SJSA1 (cell line): Measurements from ENCODE around the gene TOMM40. TPM values are rescaled to one million over a fixed set of nuclear protein-coding genes. Genes with fewer than 3 reads are reported as not detected.
"Not testable (repeated sequence)": the region's sequence is repeated elsewhere in the genome, so short reads cannot be mapped to it uniquely, and the experiment has no call there.

Experiments used
- DNase-seq, 2 experiments: peaks; one replicate each; pipeline ENCODE4 v3.0.0-alpha.2; 2015 to 2020; ENCODE audit warnings: low spot score in 2 of 2, low read depth in 1 of 2
- H3K27ac ChIP-seq: fragments of 250-450 bp; sonication (Bioruptor Pico); 2 replicates; pipeline ENCODE4 v1.5.1; 2020; ENCODE audit warnings: mild to moderate bottlenecking, moderate library complexity
- H3K27me3 ChIP-seq: fragments of 250-450 bp; sonication (Bioruptor Pico); replicated peaks from 2 replicates; pipeline ENCODE4 v1.5.1; 2020; ENCODE audit warnings: mild to moderate bottlenecking, moderate library complexity
- H3K36me3 ChIP-seq: fragments of 250-450 bp; sonication (Bioruptor Pico); 2 replicates; pipeline ENCODE4 v1.5.1; 2020; ENCODE audit warnings: mild to moderate bottlenecking
- H3K4me1 ChIP-seq: fragments of 250-450 bp; sonication (Bioruptor Pico); replicated peaks from 2 replicates; pipeline ENCODE4 v1.6.1; 2021; ENCODE audit warnings: mild to moderate bottlenecking
- H3K4me3 ChIP-seq: fragments of 250-450 bp; sonication (Bioruptor Pico); 2 replicates; pipeline ENCODE4 v1.5.1; 2020; ENCODE audit warnings: mild to moderate bottlenecking
- H3K9me3 ChIP-seq: fragments of 250-450 bp; sonication (Bioruptor Pico); replicated peaks from 2 replicates; pipeline ENCODE4 v1.5.1; 2020; ENCODE audit warnings: mild to moderate bottlenecking
- total RNA-seq: library from RNA; depleted of rRNA; stranded (reverse); fragments of >200 nt; shearing (Covaris generic); gene quantifications from 2 replicates; pipeline ENCODE4 v1.2.3, GENCODE V29; 2014

The TOMM40 gene
- total RNA-seq, 1 experiment from 2014 or later, result 222 TPM

- H3K36me3 ChIP-seq, result peaks cover 82% of the 10 kb centered on the region
- H3K4me3 ChIP-seq, result no peak overlapping the region
- peaks cover 50% of the 10 kb centered on the region for H3K4me1 ChIP-seq
- no peak overlapping the region; the same call in 1 of the 2 replicates for H3K27ac ChIP-seq
- no peak for DNase-seq
- no peaks in the 10 kb centered on the region for H3K9me3 ChIP-seq
- no peaks in the 10 kb centered on the region for H3K27me3 ChIP-seq
Observed at GRCh38 chr19:44879309-44880065, 11.6 kb upstream of the TOMM40 start.

GRCh38 chr19:44882063-44882462 lies 9.0 kb upstream of the TOMM40 start:
- no peak overlapping the region for H3K4me3 ChIP-seq
- no peaks in the 10 kb centered on the region for H3K27me3 ChIP-seq
- no peak overlapping the region for H3K27ac ChIP-seq
- no peak for DNase-seq
- H3K4me1 ChIP-seq, result peaks cover 37% of the 10 kb centered on the region
- peaks cover 83% of the 10 kb centered on the region for H3K36me3 ChIP-seq
- H3K9me3 ChIP-seq, result no peaks in the 10 kb centered on the region

DNA sequence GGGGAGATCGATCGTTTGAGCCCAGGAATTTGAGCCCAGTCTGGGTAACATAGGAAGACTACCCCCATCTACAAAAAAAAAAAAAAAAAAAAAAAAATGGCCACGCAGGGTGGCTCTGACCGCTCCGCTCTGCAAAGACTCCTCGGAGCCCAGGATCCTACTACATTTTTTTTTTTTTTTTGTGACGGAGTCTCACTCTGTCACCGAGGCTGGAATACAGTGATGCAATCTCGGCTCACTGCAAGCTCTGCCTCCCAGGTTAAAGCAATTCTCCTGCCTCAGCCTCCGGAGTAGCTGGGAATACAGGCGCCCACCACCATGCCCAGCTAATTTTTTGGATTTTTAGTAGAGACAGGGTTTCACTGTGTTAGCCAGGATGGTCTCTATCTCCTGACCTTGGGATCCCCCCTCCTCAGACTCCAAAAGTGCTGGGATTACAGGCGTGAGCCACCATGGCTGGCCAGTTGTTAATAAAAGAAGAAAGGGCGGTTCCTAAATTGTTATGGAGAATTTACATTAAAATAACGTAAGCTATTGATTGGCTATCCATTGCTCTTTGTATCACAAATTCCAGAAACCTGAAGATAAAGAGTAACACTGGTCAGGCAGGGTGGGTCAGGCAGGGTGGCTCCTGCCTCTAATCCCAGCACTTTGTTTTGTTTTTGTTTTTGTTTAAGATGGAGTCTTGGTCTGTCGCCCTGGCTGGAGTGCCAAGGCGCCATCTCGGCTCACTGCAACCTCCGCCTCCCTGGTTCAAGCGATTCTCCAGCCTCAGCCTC lies 8.2 kb upstream of the TOMM40 start:
- peaks cover 83% of the 10 kb centered on the region for H3K36me3 ChIP-seq
- H3K4me1 ChIP-seq, result peaks cover 32% of the 10 kb centered on the region
- not testable (repeated sequence) for DNase-seq, H3K9me3 ChIP-seq, H3K27me3 ChIP-seq, H3K4me3 ChIP-seq, H3K27ac ChIP-seq

DNA sequence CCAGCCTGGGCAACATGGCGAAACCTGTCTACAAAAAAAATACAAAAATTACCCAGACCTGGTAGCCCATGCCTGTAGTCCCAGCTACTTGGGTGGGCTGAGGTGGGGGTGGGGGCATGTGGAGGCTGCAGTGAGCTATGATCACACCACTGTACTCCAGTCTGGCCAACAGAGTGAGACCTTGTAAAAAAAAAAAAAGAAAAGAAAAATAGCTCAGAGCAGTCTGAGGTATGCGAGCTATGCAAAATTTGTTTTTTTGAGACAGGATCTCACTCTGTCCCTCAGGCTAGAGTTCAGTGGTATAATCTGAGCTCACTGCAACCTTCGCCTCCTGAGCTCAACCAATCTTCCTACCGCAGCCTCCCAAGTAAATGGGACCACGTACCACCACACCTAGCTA lies 7.1 kb upstream of the TOMM40 start:
- peaks cover 76% of the 10 kb centered on the region for H3K36me3 ChIP-seq
- peak overlapping the region; percentile 69 for H3K27ac ChIP-seq
- H3K4me1 ChIP-seq, result peaks cover 32% of the 10 kb centered on the region
- H3K9me3 ChIP-seq, result no peaks in the 10 kb centered on the region
- no peaks in the 10 kb centered on the region for H3K27me3 ChIP-seq
- DNase-seq, result peak; percentile 76 to 90
- no peak overlapping the region for H3K4me3 ChIP-seq

- Histone ChIP-seq H3K9me3 (no peaks in the 10 kb centered on the region), H3K36me3 (peaks cover 76% of the 10 kb centered on the region), H3K4me1 (peaks cover 34% of the 10 kb centered on the region), H3K4me3 (no peak overlapping the region), H3K27ac (peak overlapping the region; percentile 69), H3K27me3 (no peaks in the 10 kb centered on the region)
- no peak for DNase-seq
Observed at GRCh38 chr19:44884566-44884965, 6.5 kb upstream of the TOMM40 start.

DNA sequence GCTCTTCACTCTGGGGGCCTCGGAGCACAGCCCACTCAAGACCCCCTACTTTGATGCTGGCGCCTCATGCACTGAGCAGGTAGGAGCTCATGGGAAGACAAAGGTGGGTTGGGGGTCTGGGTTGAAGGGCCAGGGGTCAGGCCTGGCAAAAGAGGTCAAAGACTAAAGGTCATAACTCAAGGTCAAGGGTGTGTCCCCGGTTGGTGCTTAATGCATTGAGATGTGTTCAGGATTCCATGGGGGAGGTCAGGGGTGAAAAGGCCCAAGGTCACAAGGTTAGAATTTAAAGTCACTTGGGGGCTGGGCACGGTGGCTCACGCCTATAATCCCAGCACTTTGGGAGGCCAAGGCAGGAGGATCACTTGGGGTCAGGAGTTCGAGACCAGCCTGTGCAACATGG lies 4.9 kb upstream of the TOMM40 start:
- Histone ChIP-seq H3K4me3 (no peak overlapping the region), H3K4me1 (peaks cover 41% of the 10 kb centered on the region), H3K9me3 (no peaks in the 10 kb centered on the region), H3K27ac (no peak overlapping the region), H3K36me3 (peaks cover 68% of the 10 kb centered on the region), H3K27me3 (no peaks in the 10 kb centered on the region)
- no peak for DNase-seq

DNA sequence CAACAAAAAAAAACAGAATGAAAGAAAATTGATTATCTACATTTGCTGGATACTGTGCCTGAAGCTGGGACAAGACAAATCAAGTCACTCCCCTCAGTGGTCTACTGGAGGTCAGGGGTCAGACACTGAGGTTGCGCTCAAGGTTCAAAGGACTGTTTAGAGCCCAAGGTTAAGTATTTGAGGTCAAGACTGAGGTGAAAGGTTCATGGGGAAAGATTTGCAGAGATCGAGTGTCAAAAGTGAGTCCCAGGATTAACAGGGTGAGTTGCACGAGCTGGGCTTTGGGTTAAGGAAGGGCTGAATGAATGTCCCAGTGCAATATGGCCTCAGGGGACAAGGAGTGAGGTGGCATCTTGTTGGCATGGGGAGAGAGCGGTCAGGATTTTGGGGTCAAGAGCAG lies 3.4 kb upstream of the TOMM40 start:
- Histone ChIP-seq H3K27ac (no peak overlapping the region), H3K4me1 (peaks cover 46% of the 10 kb centered on the region), H3K27me3 (no peaks in the 10 kb centered on the region), H3K36me3 (peaks cover 73% of the 10 kb centered on the region), H3K4me3 (no peak overlapping the region), H3K9me3 (no peaks in the 10 kb centered on the region)
- no peak for DNase-seq

DNA sequence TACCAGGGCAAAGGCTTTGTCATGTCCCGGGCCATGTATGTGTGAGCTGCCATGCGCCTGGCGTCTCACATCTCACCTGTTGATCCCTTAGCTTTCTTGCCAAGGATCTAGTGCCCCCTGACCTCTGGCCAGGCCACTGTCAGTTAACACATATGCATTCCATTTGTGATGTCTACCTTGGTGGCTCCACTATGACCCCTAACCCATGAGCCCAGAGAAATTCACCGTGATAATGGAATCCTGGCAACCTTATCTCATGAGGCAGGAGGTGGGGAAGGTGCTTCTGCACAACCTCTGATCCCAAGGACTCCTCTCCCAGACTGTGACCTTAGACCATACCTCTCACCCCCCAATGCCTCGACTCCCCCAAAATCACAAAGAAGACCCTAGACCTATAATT lies 2.7 kb upstream of the TOMM40 start:
- not testable (repeated sequence) for H3K4me3 ChIP-seq, H3K27ac ChIP-seq, DNase-seq, H3K9me3 ChIP-seq, H3K27me3 ChIP-seq
- Histone ChIP-seq H3K36me3 (peaks cover 74% of the 10 kb centered on the region), H3K4me1 (peaks cover 40% of the 10 kb centered on the region)

DNA sequence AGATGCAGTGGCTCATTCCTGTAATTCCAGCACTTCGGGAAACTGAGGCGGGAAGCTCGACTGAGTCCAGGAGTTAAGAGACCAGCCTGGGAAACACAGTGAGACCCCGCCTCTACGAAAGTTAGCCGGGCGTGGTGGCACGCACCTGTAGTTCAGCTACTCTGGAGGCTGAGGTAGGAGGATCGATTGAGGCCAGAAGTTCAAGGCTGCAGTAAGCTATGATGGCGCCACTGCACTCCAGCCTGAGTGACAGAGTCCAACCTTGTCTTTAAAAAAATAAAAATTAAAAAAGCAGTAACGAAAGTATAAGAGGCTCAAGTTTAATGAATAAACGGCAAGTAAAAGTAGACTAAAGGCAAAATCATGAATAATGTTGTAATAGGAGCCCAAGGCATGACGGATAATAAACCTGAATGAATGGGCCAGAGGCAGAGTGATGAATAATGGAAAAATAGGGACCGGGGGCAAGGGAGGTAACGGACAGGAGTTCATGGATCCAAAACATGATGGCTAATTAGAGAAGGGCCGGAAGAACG lies 1.2 kb upstream of the TOMM40 start:
- Histone ChIP-seq H3K27me3 (no peaks in the 10 kb centered on the region), H3K9me3 (no peaks in the 10 kb centered on the region), H3K4me3 (peak overlapping the region; percentile 93), H3K27ac (peak overlapping the region; percentile 69), H3K4me1 (peaks cover 26% of the 10 kb centered on the region), H3K36me3 (peaks cover 80% of the 10 kb centered on the region)
- no peak for DNase-seq

- peak; percentile 100 for DNase-seq
- Histone ChIP-seq H3K27ac (peak overlapping the region; percentile 69), H3K4me1 (peaks cover 21% of the 10 kb centered on the region), H3K9me3 (no peaks in the 10 kb centered on the region), H3K27me3 (no peaks in the 10 kb centered on the region), H3K4me3 (peak overlapping the region; percentile 93), H3K36me3 (peaks cover 81% of the 10 kb centered on the region)
Observed at GRCh38 chr19:44890366-44891015, 563 bp upstream of the TOMM40 start.

DNA sequence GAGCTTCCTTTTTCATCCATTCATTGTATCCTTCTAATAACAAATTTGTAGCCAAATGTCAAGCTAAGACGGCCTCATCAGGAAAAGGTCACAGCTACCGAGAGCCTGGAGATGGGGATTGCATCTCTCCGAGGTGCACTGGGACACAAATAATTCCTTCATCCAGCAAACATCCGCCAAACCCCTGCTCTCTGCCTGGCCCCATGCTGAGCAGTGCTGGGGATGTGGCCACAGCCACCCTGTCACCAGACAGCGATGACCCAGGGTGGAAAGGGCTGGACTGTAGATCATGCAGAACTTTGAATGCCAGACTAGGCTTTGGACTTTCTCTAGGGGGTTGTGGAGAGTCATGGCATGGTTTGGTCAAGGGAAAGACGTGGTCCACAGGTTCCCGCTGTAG lies 1.9 kb downstream of the TOMM40 start:
- no peaks in the 10 kb centered on the region for H3K27me3 ChIP-seq
- no peaks in the 10 kb centered on the region for H3K9me3 ChIP-seq
- H3K36me3 ChIP-seq, result peaks cover 81% of the 10 kb centered on the region
- peaks cover 18% of the 10 kb centered on the region for H3K4me1 ChIP-seq
- no peak overlapping the region for H3K27ac ChIP-seq
- H3K4me3 ChIP-seq, result no peak overlapping the region
- DNase-seq, result no peak

- no peaks in the 10 kb centered on the region for H3K9me3 ChIP-seq
- peaks cover 18% of the 10 kb centered on the region for H3K4me1 ChIP-seq
- no peak overlapping the region for H3K27ac ChIP-seq
- peaks cover 82% of the 10 kb centered on the region for H3K36me3 ChIP-seq
- no peaks in the 10 kb centered on the region for H3K27me3 ChIP-seq
- H3K4me3 ChIP-seq, result no peak overlapping the region
- DNase-seq, result no peak
Observed at GRCh38 chr19:44893332-44894051, 2.4 kb downstream of the TOMM40 start.

GRCh38 chr19:44894052-44894400 lies 3.0 kb downstream of the TOMM40 start:
- no peak for DNase-seq
- Histone ChIP-seq H3K9me3 (no peaks in the 10 kb centered on the region), H3K36me3 (peaks cover 86% of the 10 kb centered on the region), H3K4me1 (peaks cover 18% of the 10 kb centered on the region), H3K27me3 (no peaks in the 10 kb centered on the region), H3K27ac (no peak overlapping the region), H3K4me3 (no peak overlapping the region)
